NCI-H1694 treated with DMSO at 0.1 percent for 48 hours (cell line): ENCODE measurements around the gene PSMD7.

ENCODE experiments used
- DNase-seq: peaks from one replicate; lab custom pipeline; 2025; lab: John Stamatoyannopoulos, UW

Gene PSMD7

GRCh38 chr16:74296432-74297144 lies at the start of gene PSMD7:
Gene PSMD7, plus strand, starts transcription at chr16:74296814. Its CDS starts 101 bp downstream, at chr16:74296915.
- DNase-seq = peak; percentile 57

GRCh38 chr16:74249254-74249653 lies 47.4 kb upstream of the PSMD7 start:
- no peak for DNase-seq

GRCh38 chr16:74249846-74250245 lies 46.8 kb upstream of the PSMD7 start:
- DNase-seq = no peak

- DNase-seq = no peak
Observed at GRCh38 chr16:74252329-74252728, 44.3 kb upstream of the PSMD7 start.

GRCh38 chr16:74253161-74253938 lies 43.3 kb upstream of the PSMD7 start:
- no peak for DNase-seq

GRCh38 chr16:74257061-74257460 lies 39.6 kb upstream of the PSMD7 start:
- no peak for DNase-seq

- DNase-seq = no peak
Observed at GRCh38 chr16:74261068-74261467, 35.5 kb upstream of the PSMD7 start.

- DNase-seq = no peak
Observed at GRCh38 chr16:74264811-74265210, 31.8 kb upstream of the PSMD7 start.

GRCh38 chr16:74268372-74268782 lies 28.2 kb upstream of the PSMD7 start:
- DNase-seq = no peak

- DNase-seq = no peak
Observed at GRCh38 chr16:74271872-74272271, 24.7 kb upstream of the PSMD7 start.

- DNase-seq = peak; percentile 41
Observed at GRCh38 chr16:74275031-74275636, 21.5 kb upstream of the PSMD7 start.

GRCh38 chr16:74275711-74276110 lies 20.9 kb upstream of the PSMD7 start:
- no peak for DNase-seq

GRCh38 chr16:74277974-74278373 lies 18.6 kb upstream of the PSMD7 start:
- no peak for DNase-seq

GRCh38 chr16:74279266-74279665 lies 17.3 kb upstream of the PSMD7 start:
- no peak for DNase-seq

GRCh38 chr16:74279805-74280204 lies 16.8 kb upstream of the PSMD7 start:
- DNase-seq = no peak

GRCh38 chr16:74280448-74280847 lies 16.2 kb upstream of the PSMD7 start:
- DNase-seq = no peak

- DNase-seq = no peak
Observed at GRCh38 chr16:74281300-74281699, 15.3 kb upstream of the PSMD7 start.

GRCh38 chr16:74283716-74284115 lies 12.9 kb upstream of the PSMD7 start:
- no peak for DNase-seq

- DNase-seq = no peak
Observed at GRCh38 chr16:74288065-74288464, 8.5 kb upstream of the PSMD7 start.

- no peak for DNase-seq
Observed at GRCh38 chr16:74290356-74290755, 6.3 kb upstream of the PSMD7 start.

GRCh38 chr16:74291176-74291575 lies 5.4 kb upstream of the PSMD7 start:
- no peak for DNase-seq

- no peak for DNase-seq
Observed at GRCh38 chr16:74291577-74292208, 4.9 kb upstream of the PSMD7 start.

GRCh38 chr16:74296104-74296431 lies 546 bp upstream of the PSMD7 start:
- DNase-seq = peak; percentile 41
